H9 (cell line): ENCODE measurements around the gene LYPD8. TPM values are rescaled to one million over a fixed set of nuclear protein-coding genes. Genes with fewer than 3 reads are reported as not detected.

Experiments used
- DNase-seq: peaks from one replicate; pipeline ENCODE4 v3.0.0-alpha.2; 2017
- H2AFZ ChIP-seq: one replicate; pipeline ENCODE4 v1.6.1; 2013; ENCODE audit warnings: mild to moderate bottlenecking, low read length, control low read depth, moderate library complexity
- H2AK5ac ChIP-seq: 2 replicates; pipeline ENCODE4 v1.6.1; 2013; ENCODE audit warnings: low read length, control low read depth, mixed read lengths; ENCODE audit not compliant: insufficient read length
- H2BK120ac ChIP-seq: one replicate; pipeline ENCODE4 v1.6.1; 2013; ENCODE audit warnings: low read depth, mild to moderate bottlenecking, low read length, control low read depth, inconsistent platforms; ENCODE audit not compliant: poor library complexity, severe bottlenecking
- H2BK12ac ChIP-seq: 2 replicates; pipeline ENCODE4 v1.6.1; 2013; ENCODE audit warnings: low read length, control low read depth, mixed read lengths, low read depth; ENCODE audit not compliant: insufficient read length
- H2BK15ac ChIP-seq: 2 replicates; pipeline ENCODE4 v1.6.1; 2013; ENCODE audit warnings: low read depth, low read length, control low read depth
- H2BK20ac ChIP-seq: one replicate; pipeline ENCODE4 v1.6.1; 2013; ENCODE audit warnings: low read depth, mild to moderate bottlenecking, low read length, control low read depth, inconsistent platforms; ENCODE audit not compliant: poor library complexity, severe bottlenecking
- H2BK5ac ChIP-seq: 2 replicates; pipeline ENCODE4 v1.6.1; 2013; ENCODE audit warnings: low read length, control low read depth, mixed read lengths; ENCODE audit not compliant: insufficient read length
- H3K14ac ChIP-seq: 2 replicates; pipeline ENCODE4 v1.6.1; 2013; ENCODE audit warnings: low read length, control low read depth; ENCODE audit not compliant: insufficient read depth
- H3K18ac ChIP-seq: 2 replicates; pipeline ENCODE4 v1.6.1; 2013; ENCODE audit warnings: low read depth, mild to moderate bottlenecking, mixed read lengths, low read length, control low read depth; ENCODE audit not compliant: insufficient read length
- H3K23ac ChIP-seq: 2 replicates; pipeline ENCODE4 v1.6.1; 2013; ENCODE audit warnings: low read length, control low read depth, mixed read lengths, low read depth; ENCODE audit not compliant: insufficient read length
- H3K23me2 ChIP-seq: 2 replicates; pipeline ENCODE4 v1.6.1; 2013; ENCODE audit warnings: low read depth, mild to moderate bottlenecking, mixed read lengths, low read length, control low read depth; ENCODE audit not compliant: insufficient read length, poor library complexity, severe bottlenecking
- H3K27ac ChIP-seq: 2 replicates; pipeline ENCODE4 v1.5.1; 2013; ENCODE audit warnings: low read length, control low read depth, mixed read lengths, low read depth; ENCODE audit not compliant: insufficient read length
- H3K27me3 ChIP-seq: 2 replicates; pipeline ENCODE4 v1.6.1; 2013; ENCODE audit warnings: low read length, control low read depth, inconsistent platforms; ENCODE audit not compliant: insufficient read depth
- H3K4ac ChIP-seq: 2 replicates; pipeline ENCODE4 v1.6.1; 2013; ENCODE audit warnings: low read depth, mild to moderate bottlenecking, control low read depth, inconsistent platforms, low read length, moderate library complexity
- H3K4me1 ChIP-seq: 2 replicates; pipeline ENCODE4 v1.6.1; 2013; ENCODE audit warnings: low read length, control low read depth, inconsistent platforms; ENCODE audit not compliant: insufficient read depth
- H3K4me2 ChIP-seq: 2 replicates; pipeline ENCODE4 v1.6.1; 2013; ENCODE audit warnings: low read length, control low read depth, mixed read lengths; ENCODE audit not compliant: insufficient read length, insufficient read depth
- H3K56ac ChIP-seq: 2 replicates; pipeline ENCODE4 v1.6.1; 2013; ENCODE audit warnings: low read depth, mild to moderate bottlenecking, mixed read lengths, low read length, control low read depth; ENCODE audit not compliant: insufficient read length
- H3K79me1 ChIP-seq: 2 replicates; pipeline ENCODE4 v1.6.1; 2013; ENCODE audit warnings: low read depth, mild to moderate bottlenecking, moderate library complexity, low read length, control low read depth, inconsistent platforms; ENCODE audit not compliant: insufficient read depth, poor library complexity, severe bottlenecking
- H3K79me2 ChIP-seq: 2 replicates; pipeline ENCODE4 v1.6.1; 2013; ENCODE audit warnings: low read length, control low read depth, inconsistent platforms; ENCODE audit not compliant: insufficient read depth
- H3K9ac ChIP-seq: 2 replicates; pipeline ENCODE4 v1.6.1; 2013; ENCODE audit warnings: low read length, control low read depth, mixed read lengths; ENCODE audit not compliant: insufficient read length; ENCODE audit errors: extremely low read depth
- H3K9me3 ChIP-seq: one replicate; pipeline ENCODE4 v1.6.1; 2013; ENCODE audit warnings: low read depth, low read length, inconsistent platforms; ENCODE audit not compliant: control insufficient read depth
- H3T11ph ChIP-seq: one replicate; pipeline ENCODE4 v1.6.1; 2013; ENCODE audit warnings: mild to moderate bottlenecking, low read length, control low read depth, inconsistent platforms
- H4K20me1 ChIP-seq: one replicate; pipeline ENCODE4 v1.6.1; 2013; ENCODE audit not compliant: control insufficient read depth, insufficient read length, insufficient read depth
- H4K5ac ChIP-seq: 2 replicates; pipeline ENCODE4 v1.6.1; 2013; ENCODE audit warnings: low read depth, mild to moderate bottlenecking, mixed read lengths, low read length, control low read depth; ENCODE audit not compliant: insufficient read length
- H4K8ac ChIP-seq: replicated peaks from 2 replicates; pipeline ENCODE4 v1.6.1; 2013; ENCODE audit warnings: low read length, control low read depth, mixed read lengths, low read depth; ENCODE audit not compliant: insufficient read length
- H4K91ac ChIP-seq: 2 replicates; pipeline ENCODE4 v1.6.1; 2013; ENCODE audit warnings: low read depth, mild to moderate bottlenecking, moderate library complexity, mixed read lengths, low read length, control low read depth; ENCODE audit not compliant: insufficient read length
- H3K27ac Mint-ChIP-seq, 3 experiments: 2 replicates in 2 of 3; 3 replicates in 1 of 3; pipeline ENCODE4 v1.8.0; 2020 to 2021; ENCODE audit warnings: mixed read lengths in 3 of 3, mild to moderate bottlenecking in 1 of 3, moderate library complexity in 1 of 3
- H3K27me3 Mint-ChIP-seq: 2 replicates; pipeline ENCODE4 v1.8.0; 2021; ENCODE audit warnings: low read depth, mild to moderate bottlenecking, moderate library complexity, mixed read lengths
- H3K36me3 Mint-ChIP-seq, 3 experiments: 2 replicates in 2 of 3; 3 replicates in 1 of 3; pipeline ENCODE4 v1.8.0; 2020 to 2021; ENCODE audit warnings: low read depth in 3 of 3, mixed read lengths in 3 of 3; ENCODE audit not compliant: insufficient read depth in 1 of 3
- H3K4me1 Mint-ChIP-seq, 2 experiments: 2 replicates each; pipeline ENCODE4 v1.8.0; 2020; ENCODE audit warnings: mixed read lengths in 2 of 2
- H3K4me3 Mint-ChIP-seq, 2 experiments: 2 replicates in 1 of 2; 3 replicates in 1 of 2; pipeline ENCODE4 v1.8.0; 2020 to 2021; ENCODE audit warnings: mild to moderate bottlenecking in 2 of 2, mixed read lengths in 2 of 2, moderate library complexity in 1 of 2
- H3K9me3 Mint-ChIP-seq, 2 experiments: 2 replicates in 1 of 2; 3 replicates in 1 of 2; pipeline ENCODE4 v1.8.0; 2020; ENCODE audit warnings: mild to moderate bottlenecking in 2 of 2, mixed read lengths in 2 of 2, moderate library complexity in 1 of 2
- CTCF ChIP-seq: fragments of 200-600 bp; sonication (generic); conservative IDR thresholded peaks from 3 replicates; pipeline ENCODE4 v1.8.0; 2021; ENCODE audit warnings: antibody characterized with exemption, mild to moderate bottlenecking
- WGBS: extraction: QIAGEN DNeasy Blood & Tissue Kit; methylation state at CpG from one replicate; pipeline ENCODE4 v1.1.7; 2013; ENCODE audit warnings: missing lambda C conversion rate, low lambda C conversion rate, mixed read lengths; ENCODE audit not compliant: insufficient read length; ENCODE audit errors: extremely low coverage; 5-methylcytosine and 5-hydroxymethylcytosine counted together
- total RNA-seq: library from RNA; stranded (reverse); gene quantifications from 2 replicates; pipeline ENCODE4 v1.2.1, GENCODE V29; 2021

The LYPD8 gene
- total RNA-seq, 1 experiment from 2014 or later, result not detected

DNA sequence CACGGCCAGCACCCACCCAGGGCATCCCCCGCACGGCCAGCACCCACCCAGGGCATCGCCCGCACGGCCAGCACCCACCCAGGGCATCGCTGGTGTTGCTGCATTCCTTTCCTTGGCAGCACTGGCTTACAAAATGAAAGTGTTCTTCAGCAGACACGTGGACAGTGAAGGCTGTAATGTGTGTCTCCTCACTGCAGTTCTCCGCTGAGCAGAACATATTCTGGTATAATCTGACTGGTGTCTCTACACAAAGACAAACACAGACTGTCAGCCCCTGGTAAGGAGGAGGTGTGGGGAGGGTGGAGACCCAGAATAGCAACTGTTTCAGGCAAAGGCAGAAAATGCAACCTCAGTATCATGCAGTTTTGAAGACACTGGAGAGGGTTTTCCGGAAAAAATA, 7.3 kb downstream of the LYPD8 start:
- Histone ChIP-seq H3K23me2 (no peaks in the 10 kb centered on the region), H3K4me2 (no peak overlapping the region), H3K18ac (no peak overlapping the region), H4K5ac (no peak overlapping the region), H3K79me1 (no peaks in the 10 kb centered on the region), H3T11ph (no peak overlapping the region), H2BK120ac (no peak overlapping the region), H2AFZ (no peak overlapping the region), H3K9ac (no peak overlapping the region), H3K27me3 (no peaks in the 10 kb centered on the region), H3K9me3 (peaks cover 71% of the 10 kb centered on the region), H3K56ac (no peak overlapping the region), H4K91ac (no peak overlapping the region), H3K14ac (no peak overlapping the region), H4K8ac (no peak overlapping the region), H3K4ac (no peak overlapping the region), H2BK5ac (no peak overlapping the region), H2AK5ac (no peak overlapping the region), H2BK12ac (no peak overlapping the region), H3K79me2 (no peaks in the 10 kb centered on the region), H3K23ac (no peak overlapping the region), H3K4me1 (no peaks in the 10 kb centered on the region), H4K20me1 (no peaks in the 10 kb centered on the region), H2BK15ac (no peak overlapping the region), H2BK20ac (no peak overlapping the region), H3K27ac (no peak overlapping the region)
- no peak for TF ChIP-seq CTCF
- H3K27me3 Mint-ChIP-seq, result no peaks in the 10 kb centered on the region
- no CpG with 5 or more reads among the region's 10 CpGs for WGBS
- no peak overlapping the region for H3K27ac Mint-ChIP-seq
- peaks cover 5 to 19% (median 6%) of the 10 kb centered on the region in 3 experiments for H3K36me3 Mint-ChIP-seq
- no peak overlapping the region for H3K4me3 Mint-ChIP-seq
- no peaks in the 10 kb centered on the region for H3K4me1 Mint-ChIP-seq
- DNase-seq, result no peak
- peaks cover 40 to 56% of the 10 kb centered on the region in 2 experiments for H3K9me3 Mint-ChIP-seq
